ENCODE results near the gene TMEM45B.
"Not testable (repeated sequence)": the region's sequence is repeated elsewhere in the genome, so short reads cannot be mapped to it uniquely, and the experiment has no call there.

TMEM45B gene

DNA sequence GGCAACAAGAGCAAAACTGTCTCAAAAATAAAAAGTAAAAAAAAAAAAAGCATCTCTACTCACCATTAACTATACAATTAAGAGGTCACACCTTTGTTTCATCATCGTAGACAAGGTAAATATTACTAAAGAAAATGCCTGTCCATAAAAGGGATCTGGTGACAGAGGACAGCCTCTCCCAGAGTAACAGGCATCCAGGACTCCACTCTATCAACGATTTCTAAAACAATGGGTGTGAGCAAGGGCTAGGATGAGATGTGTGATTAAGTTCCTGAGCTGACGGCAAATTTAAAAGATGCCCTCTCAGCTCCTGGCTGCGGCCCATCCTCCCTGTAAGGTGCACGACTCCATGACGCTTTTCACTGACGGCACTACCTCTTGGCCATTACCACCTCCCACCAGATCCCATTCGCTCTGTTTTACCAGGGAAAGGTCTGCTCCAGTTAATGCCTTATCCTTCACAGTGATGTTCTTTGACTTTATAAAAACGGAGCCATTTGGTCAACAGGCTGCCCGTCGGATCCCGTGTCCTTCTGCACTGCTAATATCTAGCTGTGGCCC is 2.3 kb upstream of the TMEM45B start:
- no peak for DNase-seq

DNA sequence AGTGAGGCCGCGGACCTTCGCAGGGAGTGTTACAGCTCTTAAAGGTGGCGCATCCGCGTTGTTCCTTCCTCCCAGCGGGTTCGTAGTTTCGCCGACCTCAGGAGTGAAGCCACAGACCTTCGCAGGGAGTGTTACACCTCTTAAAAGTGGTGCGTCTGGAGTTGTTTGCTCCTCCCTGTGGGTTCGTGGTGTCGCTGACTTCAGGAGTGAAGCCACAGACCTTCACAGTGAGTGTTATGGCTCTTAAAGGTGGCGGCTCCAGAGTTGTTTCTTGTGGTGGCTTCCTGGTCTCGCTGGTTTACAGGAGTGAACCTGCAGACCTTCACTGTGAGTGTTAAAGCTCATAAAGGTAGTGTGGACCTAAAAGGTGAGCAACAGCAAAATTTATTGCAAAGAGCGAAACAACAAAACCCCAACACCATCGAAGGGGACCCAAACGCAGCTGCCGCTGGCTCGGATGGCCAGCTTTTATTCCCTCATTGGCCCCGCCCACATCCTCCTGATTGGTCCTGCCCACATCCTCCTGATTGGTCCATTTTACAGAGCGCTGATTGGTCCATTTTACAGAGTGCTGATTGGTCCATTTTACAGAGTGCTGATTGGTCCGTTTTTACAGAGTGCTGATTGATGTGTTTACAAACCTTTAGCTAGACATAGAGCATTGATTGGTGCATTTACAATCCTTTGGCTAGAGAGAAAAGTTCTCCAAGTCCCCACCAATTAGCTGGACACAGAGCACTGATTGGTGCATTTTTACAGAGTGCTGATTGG is 1.2 kb upstream of the TMEM45B start:
- DNase-seq, result no peak

DNA sequence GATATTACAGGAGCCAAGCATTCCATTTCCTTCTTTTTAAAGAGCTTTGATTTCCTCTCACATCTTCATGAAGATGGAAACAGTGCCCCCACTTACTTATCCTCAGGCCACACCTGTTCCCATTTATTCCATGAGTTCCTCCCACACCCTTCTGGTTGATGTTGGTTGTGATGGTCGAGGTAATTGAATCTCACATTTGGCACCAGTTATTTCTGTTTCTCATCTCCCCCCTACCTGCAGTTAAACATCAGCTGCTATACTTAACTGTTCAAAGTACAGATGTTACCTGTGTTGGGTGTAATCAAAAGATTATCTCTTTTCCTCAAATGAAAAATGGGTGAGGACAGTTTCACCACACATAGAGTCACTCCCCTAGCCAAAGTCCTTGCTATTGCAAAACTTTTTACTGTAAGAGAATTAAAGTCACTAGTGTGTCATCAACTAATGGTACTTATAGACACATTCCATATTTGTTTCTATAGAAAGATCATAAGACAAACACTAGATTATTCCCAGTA is 1.9 kb downstream of the TMEM45B start:
- DNase-seq, result no peak

DNA sequence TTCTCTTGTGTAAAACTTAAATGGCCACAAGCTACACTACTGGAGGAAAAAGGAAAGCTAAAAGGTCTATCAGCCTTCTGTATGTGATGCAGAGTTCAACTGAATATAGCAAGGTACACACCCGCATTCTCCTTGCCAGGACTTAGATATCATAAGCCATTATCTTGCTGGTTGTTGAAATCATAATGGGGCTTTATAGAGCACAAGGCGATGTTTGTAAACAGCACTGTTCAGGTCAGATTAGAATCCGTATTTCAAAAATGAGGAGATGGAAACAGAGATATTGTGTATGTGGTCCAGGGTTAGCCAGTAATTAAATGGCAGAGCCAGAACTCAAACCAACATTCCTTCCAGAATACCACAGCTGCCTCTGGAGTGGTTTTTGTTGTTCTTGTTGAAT is 2.6 kb downstream of the TMEM45B start:
- not testable (repeated sequence) for DNase-seq

GRCh38 chr11:129819237-129819636 is 3.6 kb downstream of the TMEM45B start:
- DNase-seq, result no peak

GRCh38 chr11:129820228-129820627 is 4.6 kb downstream of the TMEM45B start:
- DNase-seq, result not testable (repeated sequence)

- not testable (repeated sequence) for DNase-seq
Measured at GRCh38 chr11:129823281-129823680, 7.6 kb downstream of the TMEM45B start.

GRCh38 chr11:129823799-129824198 is 8.2 kb downstream of the TMEM45B start:
- DNase-seq, result not testable (repeated sequence)

DNA sequence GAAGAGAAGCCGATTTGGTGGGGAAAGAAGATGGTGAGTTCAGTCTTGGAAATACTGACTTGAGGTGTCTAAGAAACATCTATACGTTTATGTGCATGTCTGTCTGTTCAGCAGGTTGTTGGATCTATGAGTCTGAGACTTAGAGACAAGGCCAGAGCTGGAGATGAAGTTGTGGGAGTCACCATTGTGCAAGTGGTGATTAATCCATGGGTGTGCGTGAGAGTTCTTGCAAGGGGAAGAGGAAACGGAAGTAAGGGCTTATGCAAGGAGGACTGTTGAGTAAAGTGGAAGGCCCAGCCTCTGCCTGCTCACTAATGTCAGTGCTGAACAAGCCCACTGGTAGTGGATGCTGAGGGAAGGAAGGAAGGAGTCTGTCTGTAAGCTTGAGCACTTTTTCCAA is 9.7 kb downstream of the TMEM45B start:
- no peak for DNase-seq

GRCh38 chr11:129828301-129828836 is 12.7 kb downstream of the TMEM45B start:
- DNase-seq, result no peak

GRCh38 chr11:129829497-129829896 is 13.8 kb downstream of the TMEM45B start:
- DNase-seq, result not testable (repeated sequence)

GRCh38 chr11:129831227-129831626 is 15.6 kb downstream of the TMEM45B start:
- not testable (repeated sequence) for DNase-seq

DNA sequence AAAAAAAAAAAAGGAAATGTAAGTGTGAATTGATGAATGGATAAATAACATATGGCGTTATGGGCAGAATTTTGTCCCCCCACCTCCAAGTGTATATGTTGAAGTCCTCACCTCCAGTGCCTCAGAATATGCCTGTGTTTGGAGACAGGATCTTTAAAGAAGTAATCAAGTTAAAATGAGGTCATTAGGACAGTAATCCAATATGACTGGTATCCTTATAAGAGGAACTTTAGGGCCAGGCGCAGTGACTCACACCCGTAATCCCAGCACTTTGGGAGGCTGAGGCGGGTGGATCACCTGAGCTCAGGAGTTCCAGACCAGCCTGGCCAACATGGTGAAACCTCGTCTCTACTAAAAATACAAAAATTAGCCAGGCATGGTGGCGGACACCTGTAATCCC is 17.6 kb downstream of the TMEM45B start:
- DNase-seq, result not testable (repeated sequence)

DNA sequence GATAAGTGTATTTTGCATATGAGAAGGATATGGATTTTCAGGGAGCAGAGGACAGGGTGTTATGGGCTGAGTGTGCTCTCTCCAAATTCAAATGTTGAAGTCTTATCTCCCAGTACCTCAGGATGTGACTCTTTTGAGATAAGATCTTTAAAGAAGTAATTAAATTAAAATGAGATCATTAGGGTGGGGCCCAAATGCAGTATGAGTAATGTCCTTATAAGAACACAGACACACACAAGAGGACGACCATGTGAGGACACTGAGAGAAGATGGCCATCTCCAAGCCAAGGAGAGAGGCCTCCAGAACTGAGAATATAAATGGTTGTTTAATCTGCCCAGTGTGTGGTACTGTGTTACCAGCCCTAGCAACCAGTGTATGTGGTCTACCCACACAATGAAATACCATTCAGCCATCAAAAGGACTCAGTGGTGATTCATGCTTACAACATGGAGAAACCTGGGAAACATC is 20.8 kb downstream of the TMEM45B start:
- not testable (repeated sequence) for DNase-seq

GRCh38 chr11:129836979-129837378 is 21.3 kb downstream of the TMEM45B start:
- DNase-seq, result no peak

DNA sequence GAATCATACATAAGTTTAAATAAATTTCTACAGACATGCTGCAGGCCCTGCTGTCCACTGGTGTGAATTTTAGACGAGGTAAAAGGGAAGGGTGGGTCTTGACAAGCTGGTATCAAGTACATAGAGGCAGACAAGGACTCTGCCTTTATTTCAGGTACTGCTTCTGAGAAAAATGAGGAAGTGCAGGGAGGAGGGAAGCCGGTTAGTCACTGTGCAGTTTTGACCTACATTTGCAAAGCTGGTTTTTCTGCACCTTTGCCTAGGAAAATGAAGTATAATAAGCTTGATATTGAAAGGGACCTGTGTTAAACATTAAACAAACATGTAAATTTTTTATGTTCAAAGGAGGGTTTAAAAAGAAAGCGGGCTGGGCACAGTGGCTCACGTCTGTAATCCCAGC is 24.6 kb downstream of the TMEM45B start:
- no peak for DNase-seq

- DNase-seq, result no peak
Measured at GRCh38 chr11:129842138-129842537, 26.5 kb downstream of the TMEM45B start.

DNA sequence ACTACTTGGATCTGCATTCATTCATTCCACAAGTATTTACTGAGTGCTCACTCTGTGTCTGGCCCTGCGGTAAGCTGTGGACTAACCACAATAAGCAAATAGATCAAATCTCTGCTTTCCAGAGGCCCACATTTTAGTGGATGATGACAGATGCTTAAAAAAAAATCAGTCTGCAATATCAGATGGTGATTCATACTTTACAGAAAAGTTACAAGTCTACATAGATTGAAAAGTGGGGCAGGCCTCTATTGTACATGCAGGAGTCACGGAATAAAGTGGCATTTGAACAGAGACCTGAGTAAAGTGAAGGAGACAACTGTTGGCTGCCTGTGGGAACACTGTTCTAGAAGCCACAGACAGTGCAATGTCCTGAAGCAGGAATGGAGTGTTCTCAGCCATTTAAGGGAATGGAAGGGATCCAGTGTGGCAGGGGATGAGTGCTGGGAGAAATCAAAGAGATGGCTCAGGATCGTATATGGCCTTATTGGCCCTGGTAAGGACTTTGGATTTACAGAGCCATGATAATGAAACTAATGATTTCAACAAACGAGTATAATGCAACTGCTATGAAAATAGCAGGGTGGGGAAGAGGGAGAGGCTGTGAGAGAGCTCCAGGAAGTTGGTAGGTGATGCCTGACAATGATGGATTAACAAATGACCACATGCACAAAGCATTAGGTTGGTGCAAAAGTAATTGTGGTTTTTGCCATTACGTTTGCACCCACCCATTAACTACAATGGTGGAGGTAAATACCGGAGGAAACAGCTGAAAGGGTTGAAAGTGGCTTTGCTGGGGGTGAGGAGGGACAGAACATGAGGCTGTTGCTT is 31.1 kb downstream of the TMEM45B start:
- no peak for DNase-seq

DNA sequence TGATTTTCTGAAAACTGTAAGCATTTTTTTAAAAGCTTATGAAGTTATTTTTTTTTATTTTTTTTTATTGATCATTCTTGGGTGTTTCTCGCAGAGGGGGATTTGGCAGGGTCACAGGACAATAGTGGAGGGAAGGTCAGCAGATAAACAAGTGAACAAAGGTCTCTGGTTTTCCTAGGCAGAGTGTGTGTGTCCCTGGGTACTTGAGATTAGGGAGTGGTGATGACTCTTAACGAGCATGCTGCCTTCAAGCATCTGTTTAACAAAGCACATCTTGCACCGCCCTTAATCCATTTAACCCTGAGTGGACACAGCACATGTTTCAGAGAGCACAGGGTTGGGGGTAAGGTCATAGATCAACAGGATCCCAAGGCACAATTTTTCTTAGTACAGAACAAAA is 31.7 kb downstream of the TMEM45B start:
- DNase-seq, result not testable (repeated sequence)

- no peak for DNase-seq
Measured at GRCh38 chr11:129849447-129850130, 33.9 kb downstream of the TMEM45B start.

DNA sequence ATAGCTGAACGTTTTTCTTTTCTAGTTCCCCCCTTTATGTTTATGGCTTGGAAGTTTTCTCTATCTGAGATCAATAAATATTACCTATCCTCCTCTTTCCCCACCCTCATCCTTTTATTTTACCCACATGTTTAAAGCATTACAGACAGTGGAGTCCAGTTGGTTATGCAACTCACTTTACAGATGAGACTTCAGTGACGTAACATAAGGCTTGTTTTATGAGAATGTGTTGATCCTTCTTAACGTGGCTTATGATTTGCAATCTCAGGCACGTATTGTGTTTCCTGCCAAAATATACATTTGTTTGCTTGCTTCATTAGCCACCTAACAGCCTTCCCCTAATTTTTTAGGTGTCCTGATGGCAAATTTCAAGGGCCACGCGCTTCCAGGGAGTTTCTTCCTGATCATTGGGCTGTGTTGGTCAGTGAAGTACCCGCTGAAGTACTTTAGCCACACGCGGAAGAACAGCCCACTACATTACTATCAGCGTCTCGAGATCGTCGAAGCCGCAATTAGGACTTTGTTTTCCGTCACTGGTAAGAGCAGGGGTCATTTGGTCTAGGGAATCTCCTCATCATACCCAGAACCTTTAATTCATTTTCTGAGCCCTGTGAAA is 36.6 kb downstream of the TMEM45B start:
- no peak for DNase-seq

Data from hippocampal formation (tissue), 2 donors.